ENCODE data around the gene MORN1.

MORN1 gene

GRCh38 chr1:2299131-2299627, 92.2 kb downstream of the MORN1 start:
- Histone ChIP-seq H3K9me3 (ENCODE audit: insufficient read depth, low read length) (no peaks in the 10 kb centered on the region), H3K9me2 (replicated peaks; ENCODE audit: insufficient read depth, low read length) (no peaks in the 10 kb centered on the region), H3K36me3 (ENCODE audit: low read length) (no peaks in the 10 kb centered on the region), H3K4me2 (ENCODE audit: low read depth, low read length, poor library complexity, severe bottlenecking) (no peak overlapping the region), H3K27me3 (ENCODE audit: low read length) (no peaks in the 10 kb centered on the region), H3F3A (ENCODE audit: insufficient read depth) (no peaks in the 10 kb centered on the region), H3K9ac (ENCODE audit: low read length) (no peak overlapping the region), H3K79me2 (ENCODE audit: insufficient read depth, low read length) (no peaks in the 10 kb centered on the region), H2AFZ (ENCODE audit: low read depth, low read length, severe bottlenecking) (no peak overlapping the region), H4K20me1 (ENCODE audit: low read depth, low read length) (peaks cover 6% of the 10 kb centered on the region; the same call in 1 of the 2 replicates), H3K27ac (ENCODE audit: low read depth, low read length) (no peak overlapping the region), H3K4me3 (ENCODE audit: insufficient read depth, low read length, poor library complexity, severe bottlenecking) (no peak overlapping the region)
- TF ChIP-seq, protein P1, sequence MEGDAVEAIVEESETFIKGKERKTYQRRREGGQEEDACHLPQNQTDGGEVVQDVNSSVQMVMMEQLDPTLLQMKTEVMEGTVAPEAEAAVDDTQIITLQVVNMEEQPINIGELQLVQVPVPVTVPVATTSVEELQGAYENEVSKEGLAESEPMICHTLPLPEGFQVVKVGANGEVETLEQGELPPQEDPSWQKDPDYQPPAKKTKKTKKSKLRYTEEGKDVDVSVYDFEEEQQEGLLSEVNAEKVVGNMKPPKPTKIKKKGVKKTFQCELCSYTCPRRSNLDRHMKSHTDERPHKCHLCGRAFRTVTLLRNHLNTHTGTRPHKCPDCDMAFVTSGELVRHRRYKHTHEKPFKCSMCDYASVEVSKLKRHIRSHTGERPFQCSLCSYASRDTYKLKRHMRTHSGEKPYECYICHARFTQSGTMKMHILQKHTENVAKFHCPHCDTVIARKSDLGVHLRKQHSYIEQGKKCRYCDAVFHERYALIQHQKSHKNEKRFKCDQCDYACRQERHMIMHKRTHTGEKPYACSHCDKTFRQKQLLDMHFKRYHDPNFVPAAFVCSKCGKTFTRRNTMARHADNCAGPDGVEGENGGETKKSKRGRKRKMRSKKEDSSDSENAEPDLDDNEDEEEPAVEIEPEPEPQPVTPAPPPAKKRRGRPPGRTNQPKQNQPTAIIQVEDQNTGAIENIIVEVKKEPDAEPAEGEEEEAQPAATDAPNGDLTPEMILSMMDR (IDR thresholded peaks at IDR 0.05; ENCODE audit: insufficient read depth, low read length, poor library complexity, severe bottlenecking): no peak
- TF ChIP-seq EZH2phosphoT487 (conservative IDR thresholded peaks at IDR 0.05; ENCODE audit: low read length): no peak

DNA sequence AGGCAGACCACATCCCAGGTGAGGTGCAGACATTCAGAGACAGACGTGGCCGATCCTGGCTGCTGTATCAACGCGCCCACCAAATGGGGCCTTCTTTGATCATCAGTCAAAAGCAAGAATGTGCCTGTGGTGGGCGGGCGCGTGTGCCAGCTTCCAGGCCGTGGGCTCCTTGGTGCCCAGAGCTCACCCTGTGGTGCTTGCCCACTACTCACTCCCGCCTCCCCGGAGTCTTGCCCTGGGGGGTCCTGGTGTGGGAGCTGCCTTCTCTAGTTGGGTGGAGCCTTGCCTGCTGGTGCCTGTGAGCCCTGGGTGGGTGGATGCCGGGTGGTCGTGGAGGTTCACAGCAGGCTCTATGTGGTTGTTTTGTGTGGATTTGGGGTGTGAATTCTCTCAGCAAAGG, 92.7 kb downstream of the MORN1 start:
- Histone ChIP-seq H3F3A (ENCODE audit: insufficient read depth) (no peaks in the 10 kb centered on the region), H3K79me2 (ENCODE audit: insufficient read depth, low read length) (no peaks in the 10 kb centered on the region), H3K27ac (ENCODE audit: low read depth, low read length) (no peak overlapping the region), H3K36me3 (ENCODE audit: low read length) (no peaks in the 10 kb centered on the region), H3K4me2 (ENCODE audit: low read depth, low read length, poor library complexity, severe bottlenecking) (no peak overlapping the region), H3K9me2 (replicated peaks; ENCODE audit: insufficient read depth, low read length) (no peaks in the 10 kb centered on the region), H3K27me3 (ENCODE audit: low read length) (no peaks in the 10 kb centered on the region), H3K9ac (ENCODE audit: low read length) (no peak overlapping the region), H3K4me3 (ENCODE audit: insufficient read depth, low read length, poor library complexity, severe bottlenecking) (no peak overlapping the region), H4K20me1 (ENCODE audit: low read depth, low read length) (peaks cover 6% of the 10 kb centered on the region; the same call in 1 of the 2 replicates), H3K9me3 (ENCODE audit: insufficient read depth, low read length) (no peaks in the 10 kb centered on the region), H2AFZ (ENCODE audit: low read depth, low read length, severe bottlenecking) (no peak overlapping the region)
- TF ChIP-seq EZH2phosphoT487 (conservative IDR thresholded peaks at IDR 0.05; ENCODE audit: low read length): no peak
- TF ChIP-seq, protein P1 (IDR thresholded peaks at IDR 0.05; ENCODE audit: insufficient read depth, low read length, poor library complexity, severe bottlenecking): no peak

- H3K27ac ChIP-seq (ENCODE audit: low read depth, low read length): no peak overlapping the region
- H3K9me3 ChIP-seq (ENCODE audit: insufficient read depth, low read length): no peaks in the 10 kb centered on the region
- H3K9me2 ChIP-seq (replicated peaks; ENCODE audit: insufficient read depth, low read length): no peaks in the 10 kb centered on the region
- peaks cover 6% of the 10 kb centered on the region; the same call in 1 of the 2 replicates for H4K20me1 ChIP-seq (ENCODE audit: low read depth, low read length)
- TF ChIP-seq EZH2phosphoT487 (conservative IDR thresholded peaks at IDR 0.05; ENCODE audit: low read length): no peak
- TF ChIP-seq, protein P1 (IDR thresholded peaks at IDR 0.05; ENCODE audit: insufficient read depth, low read length, poor library complexity, severe bottlenecking): no peak
- no peak overlapping the region for H3K9ac ChIP-seq (ENCODE audit: low read length)
- no peaks in the 10 kb centered on the region for H3K79me2 ChIP-seq (ENCODE audit: insufficient read depth, low read length)
- no peaks in the 10 kb centered on the region for H3K36me3 ChIP-seq (ENCODE audit: low read length)
- H3K4me2 ChIP-seq (ENCODE audit: low read depth, low read length, poor library complexity, severe bottlenecking): no peak overlapping the region
- H3F3A ChIP-seq (ENCODE audit: insufficient read depth): no peaks in the 10 kb centered on the region
- H3K4me3 ChIP-seq (ENCODE audit: insufficient read depth, low read length, poor library complexity, severe bottlenecking): no peak overlapping the region
- H2AFZ ChIP-seq (ENCODE audit: low read depth, low read length, severe bottlenecking): no peak overlapping the region
- no peaks in the 10 kb centered on the region for H3K27me3 ChIP-seq (ENCODE audit: low read length)
These were observed 93.9 kb downstream of the MORN1 start for GRCh38 chr1:2297246-2298011.
